Epidermal melanocyte (primary cell): ENCODE measurements around the gene MAP3K20.
A peak's percentile ranks its signal among the peaks of the same experiment; 100 is the strongest.
"Not testable (repeated sequence)": the region's sequence is repeated elsewhere in the genome, so short reads cannot be mapped to it uniquely, and the experiment has no call there.

ENCODE experiments used
- DNase-seq: peaks from one replicate; pipeline ENCODE4 v3.0.0; 2011; ENCODE audit warnings: low spot score; ENCODE audit not compliant: insufficient read length

Gene MAP3K20

DNA sequence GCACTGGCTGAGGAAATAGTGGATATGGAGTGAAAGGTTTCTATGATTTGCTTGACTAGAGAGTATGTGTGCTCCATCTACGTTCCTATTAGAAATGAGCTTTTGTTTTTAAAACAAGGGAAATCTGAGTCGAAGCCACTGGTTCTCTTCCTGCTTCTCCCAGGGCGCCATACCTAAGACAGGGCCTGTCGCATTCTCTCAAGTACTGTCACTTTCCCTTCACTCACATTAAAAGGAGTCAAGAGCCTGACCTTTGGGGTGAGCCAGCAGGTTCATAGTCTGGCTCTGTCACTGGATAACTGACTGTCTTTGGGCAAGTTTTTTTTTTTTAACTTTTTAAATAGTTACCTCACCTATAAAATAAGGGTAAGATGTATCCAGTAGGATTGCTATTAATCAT, 121.0 kb downstream of the MAP3K20 start:
- DNase-seq = no peak

DNA sequence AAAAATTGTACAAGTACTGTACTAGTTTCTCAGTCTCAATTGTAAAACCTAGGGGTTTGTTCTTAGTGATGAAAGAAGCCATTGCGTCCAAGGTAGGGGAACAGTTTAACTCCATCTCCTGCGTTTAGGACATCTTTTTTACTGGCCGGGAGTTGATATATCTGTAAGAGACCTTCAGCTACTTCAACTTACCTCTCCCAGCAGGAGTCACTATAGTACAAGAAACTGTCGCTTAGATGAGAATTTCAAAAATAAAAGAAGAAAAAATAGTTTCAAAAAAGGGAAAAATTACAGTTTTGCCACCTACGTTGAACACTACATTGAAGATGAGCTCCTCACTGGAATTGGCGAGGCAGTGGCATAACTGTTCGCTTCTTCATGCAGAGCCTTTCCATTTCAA, 122.7 kb downstream of the MAP3K20 start:
- no peak for DNase-seq

DNA sequence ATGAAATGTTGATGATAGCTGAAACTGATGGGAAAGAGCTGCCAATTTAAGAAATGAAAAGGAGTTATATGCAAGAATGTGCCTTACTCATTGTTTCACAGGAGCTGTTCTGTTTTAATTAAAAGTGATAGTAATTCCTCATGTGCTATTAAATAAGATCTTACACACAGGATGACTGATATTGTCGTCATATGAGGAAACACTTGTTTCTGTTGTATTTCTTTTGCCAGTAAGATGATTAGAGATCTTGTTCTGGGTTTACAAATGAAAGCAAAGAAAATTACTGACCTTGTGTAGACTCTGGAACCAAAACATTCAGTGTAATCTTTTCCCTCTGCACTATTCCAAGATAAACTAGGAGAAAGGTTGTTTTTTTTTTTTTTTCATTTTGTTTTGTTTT, 123.6 kb downstream of the MAP3K20 start:
- DNase-seq = no peak

DNA sequence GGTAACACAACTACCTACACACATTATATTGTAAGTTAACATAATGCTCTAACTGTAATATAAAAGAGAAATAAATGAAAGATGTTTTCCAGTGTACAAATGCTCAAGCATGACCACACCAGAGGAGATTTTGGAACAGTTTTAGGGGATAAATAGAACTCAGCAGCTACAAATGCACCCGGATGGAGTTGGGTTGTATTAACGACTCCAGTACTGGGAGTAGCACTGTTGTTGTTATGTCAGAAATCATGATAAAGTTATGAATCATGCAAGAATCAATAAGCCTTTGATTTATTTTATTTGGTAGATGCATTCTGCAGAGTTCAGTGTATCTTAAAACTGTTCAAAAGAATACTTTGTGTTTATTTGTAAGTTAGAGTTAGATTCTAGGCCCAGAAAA, 126.9 kb downstream of the MAP3K20 start:
- DNase-seq = no peak

DNA sequence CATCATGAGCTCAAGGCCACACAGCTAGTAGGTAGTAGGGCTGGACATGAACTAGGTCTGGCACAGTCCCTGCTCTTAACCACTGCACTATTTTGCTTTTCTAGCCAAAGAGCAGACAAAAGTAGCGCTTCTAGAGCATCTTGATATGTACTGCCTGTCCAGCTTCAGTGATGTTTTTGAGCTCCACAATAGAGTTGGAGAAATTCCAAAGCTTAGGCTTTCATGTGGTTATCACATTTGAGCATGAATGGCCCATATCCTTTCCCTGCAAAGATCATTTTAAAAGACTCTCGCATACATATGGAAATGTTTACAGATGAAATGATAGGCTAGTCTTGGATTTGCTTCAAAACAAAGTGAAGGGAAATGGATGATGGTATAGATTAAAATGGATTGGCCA, 128.7 kb downstream of the MAP3K20 start:
- DNase-seq = no peak

DNA sequence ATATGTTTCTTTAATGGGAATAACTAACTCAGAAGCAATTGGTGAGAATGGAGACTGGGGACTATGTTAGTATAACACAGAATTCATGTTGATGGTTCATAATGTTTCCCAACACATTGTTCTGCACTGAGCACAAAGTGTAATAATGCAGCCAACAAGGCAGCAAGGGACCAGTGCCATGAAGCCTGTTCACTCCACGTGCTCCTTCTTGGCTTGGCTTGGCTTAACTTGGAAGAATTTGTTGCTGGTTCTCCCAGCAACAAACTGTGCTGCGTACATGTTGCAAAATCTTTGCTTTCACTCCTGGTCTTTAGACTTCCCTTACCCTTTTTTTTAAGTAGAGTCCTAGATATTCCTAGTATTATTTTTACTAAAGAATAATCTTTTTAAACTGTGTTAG, 129.7 kb downstream of the MAP3K20 start:
- no peak for DNase-seq

DNA sequence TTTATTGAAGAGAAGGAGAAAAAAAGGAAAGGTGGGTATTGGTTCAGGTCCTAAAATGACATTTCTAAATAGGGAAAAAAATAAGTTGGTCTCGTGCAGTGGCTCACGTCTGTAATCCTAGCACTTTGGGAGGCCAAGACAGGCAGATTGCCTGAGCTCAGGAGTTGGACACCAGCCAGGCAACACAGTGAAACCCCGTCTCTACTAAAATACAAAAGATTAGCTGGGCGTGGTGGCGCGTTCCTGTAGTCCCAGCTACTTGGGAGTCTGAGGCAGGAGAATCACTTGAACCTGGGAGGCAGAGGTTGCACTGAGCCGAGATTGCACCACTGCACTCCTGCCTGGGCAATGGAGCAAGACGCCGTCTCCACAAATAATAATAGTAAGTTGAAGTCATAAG, 131.5 kb downstream of the MAP3K20 start:
- not testable (repeated sequence) for DNase-seq

DNA sequence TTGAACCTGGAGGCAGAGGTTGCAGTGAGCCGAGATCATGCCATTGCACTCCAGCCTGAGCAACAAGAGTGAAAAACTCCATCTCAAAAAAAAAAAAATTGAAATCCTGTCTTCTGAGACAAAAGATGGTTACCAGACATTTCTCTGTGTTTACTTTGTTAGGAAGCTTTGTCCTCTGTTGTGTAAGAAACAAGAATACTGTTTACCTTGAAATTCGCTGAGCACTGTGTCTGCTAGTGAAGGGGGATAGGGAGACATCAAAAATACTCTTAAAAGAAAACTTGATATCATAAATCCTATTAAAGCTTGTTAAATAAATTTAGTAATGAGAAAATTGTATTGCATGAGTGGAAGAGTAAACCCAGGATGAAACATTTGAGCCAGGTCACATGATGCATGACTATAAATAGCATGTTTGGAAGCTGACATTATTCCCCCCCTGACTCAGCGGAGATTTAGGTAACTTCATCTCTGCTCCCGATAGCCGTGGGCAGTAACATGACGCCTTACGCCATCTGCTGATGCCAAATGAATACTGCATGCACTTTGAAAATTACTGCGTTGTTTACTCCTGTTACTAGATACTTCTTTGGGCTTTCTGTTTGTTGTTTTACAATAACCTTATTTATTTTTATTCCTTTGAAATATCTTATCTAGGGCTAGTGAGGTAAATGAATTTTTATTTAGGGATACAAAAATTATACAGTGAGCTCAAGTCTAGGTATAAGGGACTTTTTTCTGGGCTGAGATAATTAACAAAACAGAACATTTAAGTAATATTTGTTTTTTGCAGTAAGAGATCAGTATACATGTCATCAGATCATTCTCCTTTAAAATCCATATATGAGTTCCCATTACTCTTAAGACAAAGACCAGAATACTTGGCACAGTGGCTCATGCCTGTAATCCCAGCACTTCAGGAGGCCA, 134.9 kb downstream of the MAP3K20 start:
- DNase-seq = peak; percentile 44

DNA sequence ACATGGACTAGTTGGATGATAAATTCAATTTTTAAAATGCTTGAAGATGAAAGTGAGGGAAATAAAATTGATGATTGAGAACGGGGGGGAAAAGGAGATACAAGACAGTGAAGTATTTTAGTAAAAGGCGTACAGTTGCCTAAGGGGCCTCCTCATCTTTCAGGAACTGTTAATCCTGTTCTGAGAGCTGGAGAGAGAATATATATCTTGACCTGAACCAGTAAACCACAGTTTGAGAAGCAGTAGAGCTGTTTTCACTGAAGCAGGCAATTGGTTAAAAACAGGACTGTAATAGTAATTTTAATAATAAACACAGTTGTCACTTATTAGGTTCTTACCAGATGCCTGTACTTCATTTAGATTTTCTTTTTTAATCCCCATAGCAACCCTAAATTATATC, 137.5 kb downstream of the MAP3K20 start:
- DNase-seq = no peak

DNA sequence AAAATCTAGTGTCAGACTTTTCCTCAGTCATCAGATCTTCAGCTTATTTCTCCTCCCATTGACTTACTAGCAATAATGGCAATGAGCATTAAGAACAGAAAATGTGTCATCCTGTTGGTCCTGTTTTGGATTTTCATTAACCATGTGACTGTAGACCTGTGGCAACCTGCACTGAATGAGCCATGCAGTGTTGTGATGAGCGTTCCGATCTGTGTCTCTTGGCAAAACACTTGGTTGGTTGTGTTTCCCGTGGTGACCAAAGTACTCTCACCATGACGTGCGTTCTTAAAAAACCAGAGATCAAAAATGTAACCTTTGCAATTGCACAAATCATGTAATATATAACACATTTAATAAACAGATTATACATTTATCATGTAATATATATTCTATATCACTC, 138.6 kb downstream of the MAP3K20 start:
- no peak for DNase-seq

DNA sequence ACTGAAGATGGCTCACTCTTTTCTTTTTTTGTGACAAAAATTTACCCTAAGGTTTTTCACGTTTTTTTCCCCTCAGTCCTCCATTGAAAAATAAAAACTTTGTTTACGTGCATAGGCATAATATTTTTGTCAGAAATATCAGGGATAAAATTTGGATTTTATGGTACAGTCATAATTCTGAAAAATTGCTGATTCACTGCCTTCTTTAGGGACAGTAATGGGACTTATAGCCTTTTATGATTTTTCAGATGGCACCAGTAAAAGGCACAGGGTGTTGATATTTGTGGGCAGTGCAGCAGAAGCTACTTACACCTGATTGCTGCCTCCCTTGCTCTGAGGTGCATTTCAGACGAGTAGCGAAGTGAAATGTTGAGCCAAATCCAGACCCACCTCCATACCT, 139.7 kb downstream of the MAP3K20 start:
- no peak for DNase-seq

DNA sequence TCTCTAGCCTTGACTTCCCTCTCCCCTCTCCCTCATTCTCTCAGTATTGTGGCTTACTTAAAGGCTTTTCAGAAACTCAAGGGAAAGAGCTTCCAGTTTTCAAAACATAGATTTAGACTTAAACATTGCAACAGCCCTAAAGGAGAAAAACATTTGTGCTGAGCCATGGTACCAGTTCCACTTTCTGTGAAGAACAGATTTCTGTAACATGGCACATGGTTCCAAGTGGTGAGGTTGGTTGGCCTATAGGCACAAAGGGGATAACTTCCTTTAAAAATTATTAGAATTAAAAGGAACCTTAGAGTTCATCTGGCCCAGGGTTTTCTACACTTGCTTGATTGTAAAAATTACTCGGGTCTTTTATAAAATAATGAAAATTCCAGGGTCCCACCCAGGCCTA, 140.4 kb downstream of the MAP3K20 start:
- DNase-seq = no peak

DNA sequence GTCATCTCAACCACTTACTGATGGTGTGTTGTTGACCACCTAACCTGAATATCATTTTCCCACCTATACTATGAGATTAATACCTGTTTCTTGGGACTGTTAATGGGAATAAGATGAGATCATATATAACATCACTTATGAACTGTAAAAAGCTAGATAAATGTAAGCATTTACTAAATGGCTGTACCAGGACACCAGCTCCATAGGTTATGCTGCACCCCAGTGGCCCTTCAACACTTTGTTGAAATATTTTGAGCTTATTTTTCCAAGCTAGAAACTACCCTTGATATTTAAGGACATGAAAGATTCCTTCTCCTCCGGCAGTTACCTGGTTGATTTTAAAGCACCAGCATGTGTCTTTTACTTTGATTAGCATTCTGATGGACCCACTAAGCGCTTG, 141.0 kb downstream of the MAP3K20 start:
- no peak for DNase-seq

DNA sequence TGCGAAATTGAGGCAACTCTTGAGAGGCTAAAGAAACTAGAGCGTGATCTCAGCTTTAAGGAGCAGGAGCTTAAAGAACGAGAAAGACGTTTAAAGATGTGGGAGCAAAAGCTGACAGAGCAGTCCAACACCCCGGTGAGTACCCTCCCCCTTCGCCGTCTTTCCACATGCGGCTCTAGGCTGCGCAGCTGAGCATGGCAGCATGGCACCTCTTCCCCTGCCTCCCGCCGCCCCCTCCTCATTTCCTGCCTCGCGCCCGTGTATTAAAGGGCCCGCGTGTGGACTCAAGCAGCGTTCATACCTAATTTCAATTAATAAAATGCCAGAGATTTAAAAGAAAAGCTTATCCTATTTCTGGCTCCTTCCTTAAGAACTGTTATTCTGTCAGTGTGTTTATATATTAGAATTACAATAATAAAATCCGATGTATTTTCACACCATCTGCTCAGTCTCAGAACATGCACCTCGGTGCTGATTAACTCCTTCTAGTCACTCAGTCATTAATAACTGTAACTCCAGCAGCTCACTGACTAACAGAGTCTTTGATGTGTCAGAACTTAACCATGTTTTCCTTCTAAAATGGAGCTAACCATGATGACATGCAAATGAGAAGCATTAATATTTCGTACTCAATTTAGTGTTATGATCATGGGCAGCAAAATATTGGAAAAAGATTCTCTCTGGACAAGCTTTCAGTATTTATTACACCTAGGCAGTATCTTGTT, 141.6 kb downstream of the MAP3K20 start:
- DNase-seq = no peak

DNA sequence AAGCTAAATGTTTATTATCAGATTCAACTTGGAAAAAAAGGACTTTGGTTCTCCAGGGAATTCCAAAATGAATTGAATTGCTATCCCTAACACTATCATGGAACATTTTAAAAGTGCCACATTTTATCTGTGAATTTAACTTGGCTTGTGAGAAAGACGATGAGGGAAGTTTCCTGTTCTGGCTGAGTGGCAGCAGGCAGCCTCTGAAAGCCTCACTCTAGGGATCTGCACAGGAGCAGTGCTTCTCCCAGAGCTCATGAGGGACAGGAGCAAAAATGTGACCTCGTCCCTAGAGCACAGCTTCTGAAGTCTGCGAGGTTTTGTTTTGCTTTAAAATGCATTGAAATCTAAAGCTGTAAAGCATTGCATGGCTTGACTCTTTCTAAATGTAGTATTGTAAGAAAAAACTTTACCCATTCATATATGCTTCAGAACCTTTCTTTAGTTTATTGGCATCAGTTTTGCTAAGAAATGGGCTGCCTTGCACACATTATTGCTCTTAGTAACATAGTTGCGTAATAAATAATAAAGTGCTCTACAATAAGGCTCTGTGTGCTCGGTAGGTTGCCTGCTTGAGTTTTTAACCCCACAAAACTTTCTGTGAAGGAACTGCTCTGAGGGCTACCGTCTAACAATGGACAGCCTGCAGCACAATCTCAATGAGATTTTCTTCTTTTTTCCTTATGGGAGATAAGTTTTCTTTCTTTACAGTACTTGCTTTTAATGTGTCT, 142.8 kb downstream of the MAP3K20 start:
- no peak for DNase-seq

DNA sequence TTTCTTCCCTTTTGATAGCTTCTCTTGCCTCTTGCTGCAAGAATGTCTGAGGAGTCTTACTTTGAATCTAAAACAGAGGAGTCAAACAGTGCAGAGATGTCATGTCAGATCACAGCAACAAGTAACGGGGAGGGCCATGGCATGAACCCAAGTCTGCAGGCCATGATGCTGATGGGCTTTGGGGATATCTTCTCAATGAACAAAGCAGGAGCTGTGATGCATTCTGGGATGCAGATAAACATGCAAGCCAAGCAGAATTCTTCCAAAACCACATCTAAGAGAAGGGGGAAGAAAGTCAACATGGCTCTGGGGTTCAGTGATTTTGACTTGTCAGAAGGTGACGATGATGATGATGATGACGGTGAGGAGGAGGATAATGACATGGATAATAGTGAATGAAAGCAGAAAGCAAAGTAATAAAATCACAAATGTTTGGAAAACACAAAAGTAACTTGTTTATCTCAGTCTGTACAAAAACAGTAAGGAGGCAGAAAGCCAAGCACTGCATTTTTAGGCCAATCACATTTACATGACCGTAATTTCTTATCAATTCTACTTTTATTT, 145.6 kb downstream of the MAP3K20 start:
- DNase-seq = no peak

DNA sequence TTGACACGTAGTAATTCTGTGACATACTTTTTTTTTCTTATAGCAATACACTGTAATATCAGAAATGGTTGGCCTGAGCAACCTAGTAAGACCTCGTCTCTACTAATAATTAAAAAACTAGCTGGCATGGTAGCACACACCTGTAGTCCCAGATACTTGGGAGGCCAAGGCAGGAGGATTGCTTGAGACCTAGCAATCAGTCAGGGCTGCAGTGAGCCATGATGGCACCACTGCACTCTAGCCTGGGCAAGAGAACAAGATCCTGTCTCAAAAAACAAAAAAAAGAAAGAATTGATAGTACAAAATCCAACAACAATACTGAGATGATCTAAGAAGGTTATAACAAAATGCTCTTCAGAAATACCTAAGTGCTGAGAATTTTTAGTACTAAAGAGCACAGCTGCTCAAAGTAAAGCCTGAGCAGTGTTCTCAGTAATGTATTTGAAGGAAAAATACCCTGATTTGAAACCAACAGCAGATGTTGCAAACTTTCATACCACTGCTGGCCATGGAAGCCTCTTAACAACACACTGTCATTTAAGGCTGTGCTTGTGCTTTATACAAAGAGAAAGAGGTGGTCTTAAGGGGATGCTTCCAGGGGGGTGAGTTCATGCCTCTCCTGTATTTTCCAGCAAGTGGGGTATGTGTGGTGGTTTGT, 146.4 kb downstream of the MAP3K20 start:
- DNase-seq = no peak

DNA sequence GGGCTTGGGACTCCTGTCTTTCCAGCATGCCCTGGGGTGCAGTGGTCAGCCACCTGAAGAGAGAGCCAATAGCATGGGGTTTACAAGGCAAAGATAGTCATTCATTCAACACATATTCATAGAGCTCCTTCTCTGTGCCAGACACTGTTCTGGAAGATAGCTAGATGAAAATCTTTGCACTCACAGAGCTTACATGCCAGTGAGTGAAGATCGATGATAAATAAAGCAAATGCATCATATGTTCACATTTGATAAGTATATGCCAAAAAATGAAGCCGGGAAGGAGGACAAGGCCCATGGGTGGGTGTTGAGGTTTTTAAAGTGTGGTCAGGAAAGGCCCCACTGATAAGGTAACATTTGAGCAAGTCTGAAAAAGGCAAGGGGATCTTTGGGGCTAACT, 148.2 kb downstream of the MAP3K20 start:
- DNase-seq = no peak

DNA sequence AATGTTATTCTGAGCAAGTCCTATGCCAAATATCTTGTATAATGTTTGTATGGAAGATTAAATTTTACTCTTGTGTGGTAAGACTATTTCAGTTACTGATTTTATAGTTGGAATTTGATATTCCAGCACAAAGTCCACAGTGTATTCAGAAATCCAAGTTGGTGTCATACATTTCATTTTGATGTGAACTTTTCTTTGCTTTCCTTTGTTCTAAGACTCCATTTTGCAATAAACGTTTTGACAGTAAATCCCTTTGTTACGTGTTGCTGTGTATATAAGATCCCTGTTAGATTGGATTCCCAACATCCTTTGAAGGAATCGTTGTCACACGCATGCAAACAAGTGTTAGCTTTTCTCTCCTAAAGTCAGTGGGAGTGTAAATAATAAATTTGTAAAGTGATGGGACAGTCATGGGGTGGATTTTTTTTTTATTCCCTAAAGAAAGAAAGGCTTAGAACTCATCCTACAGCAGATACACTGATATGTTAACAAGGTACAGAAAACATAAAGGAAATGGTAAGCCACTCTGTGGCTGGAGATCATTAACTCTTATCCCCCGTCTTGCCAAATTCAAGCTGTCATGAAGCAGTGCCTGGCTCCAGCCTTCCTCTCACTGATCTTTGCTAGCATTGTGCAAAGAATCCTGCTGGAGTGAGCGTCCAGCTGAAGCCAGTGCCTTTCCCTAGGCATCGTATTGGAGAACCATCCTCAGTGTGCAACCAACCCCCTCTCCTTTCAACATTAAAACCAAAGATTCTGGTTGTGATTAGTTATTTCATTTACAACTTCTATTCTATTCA, 151.5 kb downstream of the MAP3K20 start:
- no peak for DNase-seq

DNA sequence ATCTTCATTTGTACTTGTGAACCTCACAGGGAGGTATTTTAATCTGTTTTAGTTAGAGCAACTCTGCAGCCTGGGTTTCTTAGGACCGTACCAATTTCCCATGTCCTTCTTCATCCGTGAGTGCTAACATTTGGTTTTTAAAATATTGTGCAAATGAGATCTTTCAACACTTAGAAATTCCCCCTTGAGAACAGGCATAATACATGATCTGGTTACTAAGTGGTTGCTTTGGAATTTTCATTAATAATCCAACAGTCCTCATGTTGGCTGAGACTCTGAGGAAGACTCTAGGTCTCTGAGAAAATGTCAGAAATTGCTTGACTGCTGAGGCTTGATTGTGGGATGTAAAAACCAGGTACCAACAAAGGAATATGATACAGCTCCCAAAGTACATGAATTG, 153.4 kb downstream of the MAP3K20 start:
- DNase-seq = no peak
